SK-N-MC (cell line): ENCODE data around the gene CHSY3.

ENCODE experiments used
- EZH2 ChIP-seq: fragments of 200-600 bp; sonication (generic); IDR thresholded peaks from one replicate; pipeline ENCODE4 v1.6.1; 2017; ENCODE audit warnings: antibody characterized with exemption
- FOXP2 ChIP-seq: optimal IDR thresholded peaks from 2 replicates; pipeline ENCODE3; 2011; ENCODE audit warnings: mild to moderate bottlenecking, moderate library complexity; ENCODE audit not compliant: insufficient read depth; ENCODE audit errors: extremely low read length, control extremely low read depth
- POLR2AphosphoS5 ChIP-seq: IDR thresholded peaks from 2 replicates; pipeline ENCODE4 v1.6.1; 2012; ENCODE audit warnings: mild to moderate bottlenecking, low read depth, low read length, borderline replicate concordance

DNA sequence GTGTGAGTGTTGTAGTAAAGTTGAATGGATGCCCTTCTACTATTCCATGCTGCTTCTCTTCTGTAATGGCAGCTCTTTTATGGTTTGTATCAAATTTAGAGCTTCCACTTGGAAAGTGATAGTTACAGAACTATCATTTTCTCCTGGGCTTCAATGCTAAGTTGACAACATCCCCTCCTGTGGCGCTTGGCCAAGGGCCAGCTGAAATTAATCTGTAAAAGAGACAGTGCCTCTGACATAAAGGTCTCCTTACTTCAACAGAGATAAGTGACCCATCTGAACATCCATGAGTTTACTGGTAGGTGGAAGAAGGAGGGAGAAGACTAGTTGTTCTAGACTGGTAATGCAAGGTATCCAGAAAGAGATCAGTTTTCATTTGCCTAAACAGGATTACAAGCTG, 39.7 kb downstream of the CHSY3 start:
- no peak for TF ChIP-seq POLR2AphosphoS5
- TF ChIP-seq EZH2 = no peak
- no peak for TF ChIP-seq FOXP2
